HG02763 (cell line): ENCODE results near the gene NATD1.

Source experiments
- ATAC-seq: cut with Tn5 transposase; IDR thresholded peaks from one replicate; pipeline ENCODE4 v1.9.1; 2021; ENCODE audit warnings: mild to moderate bottlenecking, moderate library complexity; ENCODE audit not compliant: unreplicated experiment

Gene NATD1

DNA sequence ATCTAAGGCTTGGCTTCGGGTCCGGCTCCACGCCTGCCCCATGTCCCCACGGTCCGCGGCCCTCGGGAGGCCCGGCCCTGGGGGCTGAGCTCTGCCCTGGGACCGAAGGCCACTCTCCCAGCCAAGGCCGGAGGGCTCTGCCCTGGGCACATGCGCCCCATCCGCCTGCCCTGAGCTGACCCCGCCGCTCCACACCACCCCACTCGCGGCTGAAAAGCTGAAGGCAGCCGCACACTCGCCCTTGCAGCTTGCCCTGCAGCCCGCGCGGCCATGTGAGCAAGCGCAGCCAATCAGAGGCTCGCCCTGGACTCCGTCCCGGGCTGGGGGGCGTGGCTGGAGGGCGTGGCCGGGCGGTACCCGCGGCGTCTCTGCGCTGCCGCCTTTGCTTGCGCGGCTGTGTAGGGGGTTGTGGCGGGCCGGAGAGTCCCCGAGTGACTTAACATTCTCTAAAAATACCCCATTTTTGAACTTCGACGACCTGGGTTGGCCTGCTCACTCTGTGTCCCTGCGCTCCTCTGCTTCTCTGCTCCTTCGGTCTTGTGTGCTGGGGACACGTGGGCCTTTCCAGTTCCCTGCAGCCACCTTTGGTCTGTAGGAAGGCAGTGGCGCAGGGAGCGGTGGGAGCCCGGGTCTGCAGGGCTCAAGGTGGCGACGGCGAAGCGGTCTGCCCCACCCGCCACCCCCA is 22.5 kb upstream of the NATD1 start:
- ATAC-seq, result peak; percentile 92

DNA sequence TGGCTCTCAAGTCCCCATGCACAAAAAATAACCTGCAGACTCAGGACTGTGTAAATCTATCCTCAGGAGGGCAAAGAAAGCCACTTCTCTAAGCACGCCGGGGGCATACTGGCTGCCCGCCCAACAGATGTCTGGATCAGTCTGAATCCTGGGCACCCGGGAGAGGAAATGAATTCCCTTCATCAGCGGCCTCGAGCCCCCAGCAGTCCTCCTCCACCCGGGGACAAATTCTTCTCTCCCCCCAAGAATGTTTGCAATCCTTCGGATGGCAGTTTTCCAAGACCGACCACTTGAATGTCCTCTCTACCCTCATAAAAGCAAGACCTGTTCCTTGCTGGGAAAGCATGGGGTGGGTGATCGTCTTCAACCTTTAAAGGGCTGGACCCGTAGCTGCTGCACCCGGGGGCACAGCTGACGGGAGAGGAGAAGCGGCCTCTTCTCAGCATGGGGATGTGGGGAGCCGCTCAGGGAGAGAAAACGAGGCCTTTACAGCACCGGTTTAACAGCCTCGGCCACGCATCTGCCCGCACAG is 21.9 kb upstream of the NATD1 start:
- ATAC-seq, result no peak

DNA sequence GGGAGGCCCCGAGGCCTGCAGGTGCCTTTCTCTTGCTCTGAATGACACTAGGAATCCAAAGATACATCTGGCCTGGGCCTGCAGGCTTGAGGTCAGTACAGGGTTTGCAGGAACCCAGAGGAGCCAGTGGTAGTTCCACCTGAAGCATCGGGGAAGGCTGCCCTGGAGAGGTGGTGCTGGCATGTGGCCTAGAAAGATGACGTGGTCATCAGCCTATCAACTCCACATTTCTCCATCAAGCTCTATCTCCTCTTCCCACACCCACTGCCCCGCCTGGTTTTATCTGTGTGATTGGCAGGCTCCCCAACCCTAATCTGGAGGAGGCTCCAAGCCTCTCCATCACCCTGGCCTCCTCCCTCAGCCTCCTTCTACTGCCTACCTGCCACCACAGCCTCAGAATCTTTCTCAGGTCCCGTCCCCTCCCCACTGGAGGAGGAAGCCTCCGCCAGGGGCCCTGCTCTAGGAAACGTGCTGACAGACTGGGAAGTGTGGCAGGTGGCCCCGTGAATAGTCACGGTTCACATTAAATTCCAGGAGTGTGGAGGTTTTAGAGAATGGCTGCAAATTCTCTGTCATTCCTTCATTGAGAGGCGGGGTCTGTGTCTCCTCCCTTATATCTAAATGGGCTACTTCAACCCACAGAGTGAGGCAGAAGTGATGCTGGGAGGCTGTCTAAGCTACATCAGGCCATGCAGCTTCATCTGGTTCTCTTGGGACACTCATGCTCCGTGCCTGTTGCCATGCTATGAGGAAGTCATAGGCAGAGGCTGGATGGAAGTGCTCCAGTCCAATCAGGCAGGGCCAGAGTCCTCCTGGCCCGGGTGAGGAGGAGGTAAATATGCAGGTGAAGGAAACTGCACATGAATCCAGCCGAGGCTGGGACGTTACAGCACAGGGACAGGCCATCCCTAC is 19.9 kb upstream of the NATD1 start:
- no peak for ATAC-seq

DNA sequence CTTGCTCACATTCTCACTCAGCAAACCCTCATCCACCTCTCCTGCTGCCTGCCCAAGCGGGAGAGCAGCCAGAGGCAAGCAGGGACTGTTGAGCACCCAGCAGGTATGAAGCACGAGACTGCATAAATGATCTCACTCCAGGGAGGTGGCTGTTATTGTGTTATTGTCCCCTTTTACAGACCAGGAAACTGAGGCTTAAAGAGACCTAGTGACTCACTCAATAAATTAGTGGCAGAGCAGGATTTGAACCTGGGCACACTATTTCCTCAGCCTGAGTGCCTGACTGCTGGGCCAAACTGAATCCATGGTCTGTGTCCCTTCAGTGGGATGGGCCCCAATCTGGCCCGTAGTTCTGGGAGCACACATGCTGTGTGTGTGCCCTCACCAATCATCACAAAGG is 19.0 kb upstream of the NATD1 start:
- ATAC-seq, result no peak

DNA sequence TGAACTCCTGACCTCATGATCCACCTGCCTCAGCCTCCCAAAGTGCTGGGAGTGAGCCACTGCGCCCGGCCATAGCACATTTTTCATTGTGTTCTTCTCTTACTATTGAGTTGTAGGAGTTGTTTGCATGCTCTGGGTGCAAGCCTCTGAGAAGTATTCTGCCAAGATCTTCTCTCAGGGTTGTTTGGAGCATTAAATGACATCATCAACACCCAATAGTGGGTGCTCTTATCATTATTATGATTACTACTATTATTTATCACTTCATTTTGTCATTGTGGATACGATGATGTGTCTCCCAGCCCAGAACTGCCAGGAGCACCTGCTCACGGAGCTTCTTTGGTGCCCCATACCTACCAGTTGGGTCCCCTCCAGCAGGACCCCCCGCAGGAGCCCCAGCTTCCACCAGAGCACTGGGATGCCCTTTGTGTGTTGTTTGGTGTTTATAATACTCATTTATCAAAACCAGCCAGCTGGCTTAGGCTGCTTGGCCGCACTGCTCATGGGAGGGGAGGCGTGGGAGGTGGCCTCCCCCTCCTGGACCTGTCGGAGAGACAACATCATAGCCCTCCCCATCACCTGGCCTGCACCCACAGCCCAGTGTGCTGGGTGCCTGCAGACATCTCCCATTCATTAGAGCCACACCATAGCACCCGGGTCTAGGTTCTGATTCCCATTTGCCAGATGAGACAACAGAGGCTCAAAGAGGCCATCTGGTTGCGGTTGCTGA is 18.4 kb upstream of the NATD1 start:
- ATAC-seq, result no peak

DNA sequence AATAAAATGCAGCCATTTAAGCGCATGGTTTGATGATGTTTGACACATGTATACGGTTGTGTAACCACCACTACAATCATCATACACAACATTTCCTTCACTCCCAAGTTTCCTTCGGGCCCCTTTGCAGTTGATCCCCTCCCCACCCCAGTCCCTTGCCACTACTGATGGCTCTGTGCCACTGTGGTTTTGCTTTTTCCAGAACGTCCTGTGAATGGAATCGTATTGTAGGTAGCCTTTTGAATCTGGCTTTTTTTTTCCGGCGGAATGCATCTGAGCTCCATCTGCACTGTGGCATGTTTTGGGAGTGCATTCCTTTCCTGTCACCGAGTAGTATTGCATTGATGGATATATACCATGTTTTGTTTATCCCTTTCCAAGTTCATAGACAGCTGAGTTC is 16.2 kb upstream of the NATD1 start:
- ATAC-seq, result no peak

DNA sequence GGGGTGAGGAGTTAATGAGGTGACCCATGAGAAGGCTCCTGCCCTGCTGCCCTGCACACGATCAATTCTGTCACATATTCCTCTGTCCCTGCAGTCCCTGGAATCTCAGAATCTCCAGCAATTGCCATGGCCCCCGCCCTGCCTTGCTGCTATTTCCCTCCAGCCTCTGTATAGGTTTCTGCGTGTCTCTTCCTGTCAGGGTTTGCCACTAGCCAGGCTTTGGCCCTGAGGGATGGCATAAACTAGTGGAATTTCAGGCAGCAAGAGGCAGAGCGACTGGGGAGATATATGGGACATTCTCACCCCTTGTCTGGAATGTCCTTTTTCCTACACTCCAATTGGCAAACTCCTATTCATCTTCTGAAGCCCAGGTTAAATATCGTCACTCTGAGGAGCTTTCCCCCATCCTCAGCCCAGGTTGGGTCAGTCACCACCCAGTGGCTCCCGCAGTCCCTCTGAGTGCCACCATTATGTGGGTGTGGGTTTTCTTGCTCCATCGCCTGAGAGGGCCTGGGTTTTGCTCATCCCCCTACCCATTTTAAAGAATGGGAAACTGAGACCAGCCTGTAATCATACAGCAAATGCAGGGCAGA is 15.5 kb upstream of the NATD1 start:
- no peak for ATAC-seq

DNA sequence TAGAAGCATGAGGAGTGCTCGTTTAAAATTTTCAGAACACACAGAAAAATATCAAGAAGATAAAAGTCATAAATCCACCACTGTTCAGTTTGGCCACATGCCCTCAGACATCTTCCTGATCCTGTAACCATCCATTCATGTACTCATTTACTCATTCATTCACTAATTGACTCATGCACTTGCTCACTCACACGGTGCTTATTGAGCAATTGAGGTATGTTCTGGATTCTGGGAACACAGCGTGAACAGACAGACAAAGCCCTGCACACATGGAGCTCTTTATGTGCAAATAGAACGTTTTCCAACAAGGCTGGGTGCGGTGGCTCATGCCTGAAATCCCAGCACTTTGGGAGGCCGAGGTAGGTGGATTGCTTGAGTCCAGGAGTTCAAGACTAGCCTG is 10.2 kb upstream of the NATD1 start:
- no peak for ATAC-seq

DNA sequence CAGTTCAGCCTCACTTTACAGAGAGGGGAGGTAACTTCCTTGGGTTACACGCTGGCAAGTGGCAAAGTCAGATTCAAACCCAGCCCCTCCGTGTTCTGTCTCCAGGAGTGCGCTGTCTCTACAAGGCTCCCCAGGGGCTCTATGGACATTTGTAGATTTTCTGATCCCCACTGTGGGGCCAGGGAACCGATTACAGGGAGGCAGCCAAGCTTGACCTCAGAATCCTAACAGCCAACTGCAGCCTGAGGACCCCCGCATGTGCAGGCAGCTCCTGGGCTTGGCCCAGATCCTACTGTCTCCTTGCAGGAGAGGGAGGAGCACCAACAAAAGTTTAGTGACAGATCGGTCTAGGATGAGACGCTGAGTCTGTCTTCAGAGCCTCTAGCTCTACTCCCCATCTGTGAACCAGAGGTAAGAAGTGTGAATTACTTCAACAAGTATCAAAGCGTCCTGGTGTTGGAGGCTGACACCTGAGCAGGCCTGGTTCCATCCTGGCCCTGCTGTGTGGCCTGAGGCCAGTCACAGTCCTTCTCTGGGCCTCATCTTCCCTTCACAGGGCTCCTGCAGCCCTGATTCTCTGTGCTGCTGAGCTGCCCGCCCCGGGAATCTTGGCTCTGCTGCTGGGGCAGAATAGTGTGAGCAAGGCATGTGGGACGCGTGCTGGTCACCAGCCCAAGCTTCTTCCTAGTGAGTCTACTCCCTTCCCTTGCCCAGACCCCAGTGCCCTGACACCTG is 9.2 kb upstream of the NATD1 start:
- ATAC-seq, result no peak

DNA sequence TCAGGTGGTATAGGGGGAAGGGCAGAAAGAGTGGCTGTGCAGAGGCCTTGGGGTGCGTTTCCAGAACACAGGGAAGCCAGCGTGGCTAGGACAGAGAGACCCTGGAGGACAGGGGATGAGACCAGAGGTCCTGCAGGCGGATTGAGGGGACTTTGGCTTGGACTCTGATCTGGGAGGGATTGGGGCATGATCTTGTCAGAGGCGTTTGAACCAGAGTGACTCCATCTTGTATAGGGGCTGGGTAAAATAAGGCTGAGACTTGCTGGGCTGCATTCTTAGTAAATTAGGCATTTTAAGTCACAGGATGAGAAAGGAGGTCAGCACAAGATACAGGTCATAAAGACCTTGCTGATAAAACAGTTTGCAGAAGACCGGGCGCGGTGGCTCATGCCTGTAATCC is 5.4 kb upstream of the NATD1 start:
- ATAC-seq, result no peak

DNA sequence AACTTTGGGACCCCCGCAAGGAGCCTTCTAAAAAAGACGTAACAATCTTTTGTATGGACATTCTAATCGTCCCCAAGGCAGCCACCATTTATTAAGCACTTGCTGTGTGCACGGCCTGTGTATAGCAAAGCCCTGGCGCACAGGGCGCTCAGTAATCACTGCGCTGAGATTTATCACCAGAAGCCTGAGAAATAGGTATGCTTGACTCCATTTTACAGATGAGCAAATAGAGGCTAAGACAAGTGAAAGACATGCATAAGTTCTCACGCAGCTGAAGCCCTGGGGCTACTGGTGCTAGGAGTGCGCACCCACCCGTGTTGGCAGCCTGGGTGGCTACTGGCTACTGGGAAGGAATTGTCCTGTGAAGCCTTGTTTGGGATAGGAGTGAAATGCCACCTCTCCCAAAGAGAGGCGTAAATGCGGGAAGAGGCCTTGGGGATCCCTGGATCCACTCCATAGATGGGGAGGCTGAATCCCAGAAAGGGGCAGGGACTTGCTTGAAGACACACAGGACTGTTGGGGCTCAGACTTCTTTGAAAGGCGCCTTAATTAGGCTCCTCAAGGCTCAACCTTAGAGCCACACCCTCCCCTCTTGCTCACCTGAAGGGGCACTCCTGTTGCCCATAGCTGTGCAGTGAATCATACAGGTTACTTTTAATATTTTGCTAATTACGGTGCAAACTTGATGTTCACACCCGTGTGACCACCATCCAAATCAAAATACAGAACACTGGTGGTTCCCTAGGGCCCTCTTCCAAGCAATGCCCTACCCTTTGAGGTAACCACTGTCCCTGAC is 634 bp upstream of the NATD1 start:
- ATAC-seq, result no peak

DNA sequence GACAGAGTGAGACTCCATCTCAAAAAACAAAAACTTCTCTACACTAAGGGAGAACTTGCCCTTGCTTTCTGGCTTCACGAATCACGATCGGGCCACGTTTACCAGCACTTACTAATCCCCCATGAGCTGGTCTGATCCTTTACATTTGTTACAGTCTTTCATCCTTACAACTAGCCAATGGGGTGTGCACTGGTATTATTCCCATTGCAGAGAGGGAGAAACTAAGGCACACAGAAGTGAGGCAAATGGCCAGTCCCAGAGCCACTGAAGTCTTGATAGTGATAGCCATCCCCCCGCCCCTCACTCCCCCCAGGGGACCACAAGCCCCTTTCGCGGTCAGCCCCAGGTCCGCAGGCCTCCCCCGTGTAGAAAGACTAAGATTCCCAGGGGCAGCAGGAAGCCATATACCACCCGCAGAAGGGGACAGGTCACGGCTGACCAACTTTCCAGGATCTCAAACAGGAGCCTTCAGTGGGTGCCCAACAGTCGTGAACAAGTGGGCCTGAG is 868 bp downstream of the NATD1 start:
- no peak for ATAC-seq

DNA sequence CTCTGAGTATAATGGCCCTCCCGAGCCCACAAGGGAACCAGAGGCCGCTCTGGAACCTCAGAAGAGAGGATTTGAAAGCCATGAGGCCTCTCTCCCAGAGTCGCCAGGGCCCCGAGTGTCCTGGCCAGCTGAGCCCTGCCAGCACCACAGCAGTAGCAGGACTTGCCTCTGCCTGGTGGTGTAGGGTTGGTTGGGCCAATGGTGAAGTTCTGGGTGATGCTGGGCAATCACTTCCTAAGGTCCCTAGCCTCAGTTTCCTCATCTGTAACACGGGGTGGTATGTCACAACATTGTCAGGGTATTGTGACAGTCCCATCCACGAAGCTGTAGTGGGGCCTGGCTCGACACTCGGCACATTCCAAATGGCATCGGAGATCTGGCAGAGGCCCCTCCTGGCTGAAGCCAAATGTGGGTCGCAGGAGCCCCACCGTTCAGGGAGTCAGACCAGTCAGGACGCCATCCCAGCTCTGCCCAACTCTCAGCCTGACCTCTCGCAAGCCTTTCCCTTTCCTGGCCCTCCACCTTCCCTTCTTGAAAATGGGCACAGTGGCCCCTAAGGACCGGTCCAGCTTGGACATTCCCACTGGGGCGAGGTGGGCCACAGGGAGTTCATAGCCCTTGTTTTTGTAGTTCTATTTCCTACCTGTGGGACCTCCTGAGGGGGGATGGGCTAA is 1.7 kb downstream of the NATD1 start:
- ATAC-seq, result no peak

DNA sequence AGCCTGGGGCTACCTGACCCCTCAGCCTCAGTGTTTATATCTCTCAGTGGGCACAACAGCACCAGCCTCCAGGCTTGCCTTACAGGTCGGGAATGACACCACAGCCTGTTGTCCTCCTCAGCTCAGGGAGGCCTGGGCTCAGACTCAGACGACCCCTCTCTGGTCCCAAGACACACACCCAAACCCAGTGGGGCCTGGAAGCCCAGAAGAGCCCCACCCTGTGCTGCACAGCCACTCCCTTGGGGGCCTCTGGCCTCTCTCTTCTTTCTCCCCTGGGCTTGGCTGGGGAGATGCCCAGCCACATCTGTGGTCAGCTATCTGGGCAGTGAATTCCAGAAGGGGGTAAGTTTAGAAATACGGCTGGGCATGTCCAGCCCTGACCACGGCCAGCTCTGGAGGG is 2.4 kb downstream of the NATD1 start:
- no peak for ATAC-seq

DNA sequence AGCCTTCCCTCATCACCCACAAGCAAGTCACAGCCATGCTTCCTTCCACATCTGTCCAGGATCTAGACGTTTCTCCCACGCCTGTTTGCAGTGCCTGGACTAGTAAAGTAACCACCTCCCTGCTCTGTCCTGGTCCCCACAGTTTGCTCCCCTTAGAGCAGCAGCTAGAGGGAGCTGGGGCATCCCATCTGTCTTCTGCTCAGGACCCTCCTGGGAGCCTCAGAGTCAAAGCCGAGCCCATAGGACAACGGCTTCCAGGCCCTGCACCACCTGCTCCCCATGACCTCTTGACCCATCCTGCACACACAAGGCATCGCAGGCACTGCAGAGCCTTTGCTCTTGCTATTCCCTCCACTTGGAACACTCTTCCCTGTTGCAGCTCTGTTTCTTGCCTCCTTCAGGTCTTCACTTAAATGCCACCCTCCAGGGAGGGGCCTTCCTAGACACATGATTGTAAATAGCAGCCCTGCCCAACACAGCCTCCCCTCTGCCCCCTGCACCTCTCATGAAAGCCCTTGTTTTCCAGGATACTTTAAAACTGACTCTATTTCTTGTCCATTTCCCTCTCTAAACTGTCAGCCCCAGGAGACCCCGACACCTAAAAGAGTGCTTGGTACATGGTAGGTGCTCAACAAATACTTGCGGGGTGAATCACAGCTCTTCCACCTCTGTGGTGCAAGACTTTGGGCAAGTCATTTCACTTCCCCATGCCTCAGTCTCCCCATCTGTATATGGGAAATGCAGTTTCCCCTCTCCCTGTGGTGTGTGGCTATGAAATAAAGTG is 3.1 kb downstream of the NATD1 start:
- ATAC-seq, result no peak

DNA sequence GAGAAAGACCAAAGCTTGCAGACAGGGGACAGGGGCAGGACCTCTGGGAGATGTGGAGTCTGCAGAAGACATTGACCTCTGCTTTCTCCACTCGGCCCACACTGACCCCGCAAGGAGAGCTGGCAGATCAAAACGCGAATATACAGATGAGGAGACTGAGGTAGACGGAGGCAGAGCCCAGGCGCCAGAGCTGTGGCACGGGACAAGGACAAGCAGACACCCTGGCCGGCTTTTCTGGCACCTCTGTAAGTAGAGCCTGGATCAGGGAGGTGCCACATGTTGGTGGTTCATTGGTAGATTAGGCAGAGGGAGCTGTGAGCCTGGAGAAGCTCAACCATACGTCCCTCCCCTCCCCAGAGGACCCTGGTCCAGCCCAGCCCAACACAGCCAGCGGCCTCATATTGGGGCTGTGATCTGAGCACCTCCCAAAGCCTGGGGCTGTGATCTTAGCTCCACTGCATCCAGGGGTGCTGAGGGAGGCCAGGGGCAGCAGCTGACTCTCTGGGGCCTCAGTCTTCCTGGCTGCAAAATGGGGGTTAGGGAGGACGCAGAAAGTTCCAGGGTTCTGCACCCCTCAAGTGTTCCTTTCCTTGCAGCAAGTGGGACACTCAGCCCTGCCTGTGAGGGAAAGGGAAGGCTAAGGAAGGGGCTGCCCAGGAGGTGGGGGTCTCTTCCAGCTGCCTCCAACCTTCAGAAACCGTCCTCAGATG is 4.0 kb downstream of the NATD1 start:
- ATAC-seq, result no peak

DNA sequence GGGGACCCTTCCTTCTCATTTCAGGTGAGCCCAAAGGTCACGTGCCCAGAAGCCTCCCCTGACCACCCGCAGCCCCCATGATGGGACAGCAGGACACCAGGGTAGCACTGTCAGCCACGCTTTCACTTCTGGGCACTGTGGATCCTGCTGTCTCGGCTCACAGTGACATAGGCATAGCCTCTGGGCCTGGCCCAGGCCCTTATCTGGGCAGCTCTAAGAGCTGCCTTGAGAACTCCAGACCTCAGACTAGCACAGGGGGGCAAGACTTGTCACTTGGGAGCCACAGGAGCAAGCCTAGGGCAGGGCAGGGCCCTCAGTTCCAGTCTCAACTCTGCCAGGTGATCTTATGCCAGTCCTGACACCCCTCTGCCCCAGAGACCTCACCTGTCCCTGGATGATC is 4.7 kb downstream of the NATD1 start:
- ATAC-seq, result no peak
